Ovary (tissue), 3 donors: ENCODE results near the gene HDHD3.

Experiments used
- CTCF ChIP-seq, 3 donors: fragments of 450-650 bp in 2 of 3; fragments of 200-600 bp in 1 of 3; IDR thresholded peaks; one replicate each; pipeline versions ENCODE4 v1.5.1 to v1.8.0; 2016 to 2022; ENCODE audit warnings: antibody characterized with exemption in 3 of 3, mild to moderate bottlenecking in 1 of 3
- EP300 ChIP-seq: sonication (generic); formaldehyde crosslinking; IDR thresholded peaks from one replicate; pipeline ENCODE4 v1.6.1; 2017; ENCODE audit warnings: antibody characterized with exemption
- POLR2A ChIP-seq: fragments of 450-650 bp; IDR thresholded peaks from one replicate; pipeline ENCODE4 v1.6.1; 2017; ENCODE audit warnings: antibody characterized with exemption, mild to moderate bottlenecking, moderate library complexity
- donor health status: DM: no; HTN: no; CAD: no.

- TF ChIP-seq EP300 (no peak), CTCF (IDR thresholded peaks at IDR 0.05) (no peak), POLR2A (no peak)
These were observed 33.0 kb downstream of the HDHD3 start for GRCh38 chr9:113343732-113344231.
